Esophagus muscularis mucosa (tissue), 4 donors: Measurements from ENCODE around the gene ELOVL6.

Experiments
- EP300 ChIP-seq: sonication (generic); formaldehyde crosslinking; IDR thresholded peaks from one replicate; pipeline ENCODE4 v1.6.1; 2017; ENCODE audit warnings: antibody characterized with exemption
- POLR2A ChIP-seq: fragments of 450-650 bp; IDR thresholded peaks from one replicate; pipeline ENCODE4 v1.6.1; 2017; ENCODE audit warnings: antibody characterized with exemption, moderate library complexity, mild to moderate bottlenecking, low read depth
- POLR2AphosphoS5 ChIP-seq, 2 donors: sonication (generic); formaldehyde crosslinking; IDR thresholded peaks; one replicate each; pipeline ENCODE4 v1.6.1; 2017; ENCODE audit warnings: antibody characterized with exemption in 2 of 2
- TF ChIP-seq, protein P1 (sequence below), 3 experiments: fragments of 200-600 bp in 2 of 3; fragments of 450-650 bp in 1 of 3; sonication (generic) in 2 of 3; IDR thresholded peaks; one replicate each; pipeline ENCODE4 v1.5.1; 2017 to 2019; ENCODE audit warnings: antibody characterized with exemption in 3 of 3, mild to moderate bottlenecking in 2 of 3, moderate library complexity in 1 of 3

DNA sequence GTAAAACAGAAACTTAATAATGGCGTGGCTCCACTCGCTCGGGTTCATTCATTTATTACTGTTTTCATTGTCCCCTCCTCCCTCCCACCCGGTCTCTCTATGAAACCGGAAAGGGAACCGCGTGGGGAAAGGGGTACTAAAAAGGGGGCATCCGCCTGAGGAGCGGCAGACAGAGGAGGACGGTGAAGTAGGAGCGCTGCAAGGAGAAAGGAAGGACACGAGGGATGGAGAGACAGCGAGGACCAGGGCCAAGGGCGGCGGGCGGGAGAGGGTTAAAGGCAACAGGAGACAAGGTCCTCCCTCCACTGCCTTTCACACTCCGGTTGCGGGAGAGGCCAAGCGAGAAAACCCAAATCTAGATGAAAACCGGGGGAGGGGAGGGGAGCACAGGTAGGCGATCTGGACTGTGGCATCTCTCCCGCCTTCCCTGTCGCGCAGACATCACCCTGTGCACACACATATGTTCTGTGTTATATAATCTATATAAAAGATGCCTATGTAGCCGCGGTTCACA is 829 bp downstream of the ELOVL6 start:
- TF ChIP-seq POLR2AphosphoS5 (IDR thresholded peaks at IDR 0.05) = no peak
- TF ChIP-seq, protein P1, sequence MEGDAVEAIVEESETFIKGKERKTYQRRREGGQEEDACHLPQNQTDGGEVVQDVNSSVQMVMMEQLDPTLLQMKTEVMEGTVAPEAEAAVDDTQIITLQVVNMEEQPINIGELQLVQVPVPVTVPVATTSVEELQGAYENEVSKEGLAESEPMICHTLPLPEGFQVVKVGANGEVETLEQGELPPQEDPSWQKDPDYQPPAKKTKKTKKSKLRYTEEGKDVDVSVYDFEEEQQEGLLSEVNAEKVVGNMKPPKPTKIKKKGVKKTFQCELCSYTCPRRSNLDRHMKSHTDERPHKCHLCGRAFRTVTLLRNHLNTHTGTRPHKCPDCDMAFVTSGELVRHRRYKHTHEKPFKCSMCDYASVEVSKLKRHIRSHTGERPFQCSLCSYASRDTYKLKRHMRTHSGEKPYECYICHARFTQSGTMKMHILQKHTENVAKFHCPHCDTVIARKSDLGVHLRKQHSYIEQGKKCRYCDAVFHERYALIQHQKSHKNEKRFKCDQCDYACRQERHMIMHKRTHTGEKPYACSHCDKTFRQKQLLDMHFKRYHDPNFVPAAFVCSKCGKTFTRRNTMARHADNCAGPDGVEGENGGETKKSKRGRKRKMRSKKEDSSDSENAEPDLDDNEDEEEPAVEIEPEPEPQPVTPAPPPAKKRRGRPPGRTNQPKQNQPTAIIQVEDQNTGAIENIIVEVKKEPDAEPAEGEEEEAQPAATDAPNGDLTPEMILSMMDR (IDR thresholded peaks at IDR 0.05) = no peak
- TF ChIP-seq EP300 = no peak
- no peak for TF ChIP-seq POLR2A
